Activated T-helper 17 cell treated with anti-CD3 and anti-CD28 coated beads, Interleukin-2, amount 50 U/mL, for 72 hours (primary cell): ENCODE data around the gene DCP1B. TPM values are rescaled to one million over a fixed set of nuclear protein-coding genes. Genes with fewer than 3 reads are reported as not detected.
"Not testable (repeated sequence)": the region's sequence is repeated elsewhere in the genome, so short reads cannot be mapped to it uniquely, and the experiment has no call there.

Experiments used
- ATAC-seq: fragments of 150-1000 bp; cut with Tn5 transposase; replicated peaks from 2 replicates; pipeline ENCODE4 v1.10.0; 2021; ENCODE audit warnings: mild to moderate bottlenecking, moderate library complexity
- H3K27ac Mint-ChIP-seq: one replicate; pipeline ENCODE4 v1.8.0; 2022; ENCODE audit warnings: mixed read lengths
- H3K27me3 Mint-ChIP-seq: one replicate; pipeline ENCODE4 v1.8.0; 2022; ENCODE audit warnings: mixed read lengths
- H3K36me3 Mint-ChIP-seq: one replicate; pipeline ENCODE4 v1.8.0; 2022; ENCODE audit warnings: low read depth, mild to moderate bottlenecking, mixed read lengths
- H3K4me1 Mint-ChIP-seq: one replicate; pipeline ENCODE4 v1.8.0; 2022; ENCODE audit warnings: mixed read lengths
- H3K4me3 Mint-ChIP-seq: one replicate; pipeline ENCODE4 v1.8.0; 2022; ENCODE audit warnings: mild to moderate bottlenecking, mixed read lengths
- H3K9me3 Mint-ChIP-seq: one replicate; pipeline ENCODE4 v1.8.0; 2022; ENCODE audit warnings: mixed read lengths
- total RNA-seq, 2 donors: library from RNA; stranded (reverse); gene quantifications; one replicate each; pipeline ENCODE4 v1.2.3, GENCODE V29; 2022

The DCP1B gene
- total RNA-seq, 2 donors from 2014 or later = 16.9 to 19.7 TPM

GRCh38 chr12:1972856-1973317 is 31.4 kb downstream of the DCP1B start:
- no peak overlapping the region for H3K4me3 Mint-ChIP-seq
- H3K27ac Mint-ChIP-seq = no peak overlapping the region
- no peaks in the 10 kb centered on the region for H3K4me1 Mint-ChIP-seq
- no peaks in the 10 kb centered on the region for H3K27me3 Mint-ChIP-seq
- no peaks in the 10 kb centered on the region for H3K9me3 Mint-ChIP-seq
- no peak for ATAC-seq
- H3K36me3 Mint-ChIP-seq = no peaks in the 10 kb centered on the region

GRCh38 chr12:1972260-1972659 is 32.0 kb downstream of the DCP1B start:
- ATAC-seq = no peak
- Mint-ChIP-seq H3K27ac (no peak overlapping the region), H3K9me3 (no peaks in the 10 kb centered on the region), H3K27me3 (no peaks in the 10 kb centered on the region), H3K4me3 (no peak overlapping the region), H3K4me1 (no peaks in the 10 kb centered on the region), H3K36me3 (peaks cover 5% of the 10 kb centered on the region)

GRCh38 chr12:1970331-1970900 is 33.8 kb downstream of the DCP1B start:
- no peaks in the 10 kb centered on the region for H3K27me3 Mint-ChIP-seq
- no peaks in the 10 kb centered on the region for H3K9me3 Mint-ChIP-seq
- no peak overlapping the region for H3K27ac Mint-ChIP-seq
- H3K36me3 Mint-ChIP-seq = peaks cover 24% of the 10 kb centered on the region
- no peaks in the 10 kb centered on the region for H3K4me1 Mint-ChIP-seq
- ATAC-seq = no peak
- H3K4me3 Mint-ChIP-seq = no peak overlapping the region

- H3K36me3 Mint-ChIP-seq = peaks cover 58% of the 10 kb centered on the region
- no peaks in the 10 kb centered on the region for H3K27me3 Mint-ChIP-seq
- no peaks in the 10 kb centered on the region for H3K4me1 Mint-ChIP-seq
- no peak overlapping the region for H3K27ac Mint-ChIP-seq
- H3K9me3 Mint-ChIP-seq = no peaks in the 10 kb centered on the region
- no peak overlapping the region for H3K4me3 Mint-ChIP-seq
- no peak for ATAC-seq
Measured at GRCh38 chr12:1966561-1967226, 37.6 kb downstream of the DCP1B start.

- Mint-ChIP-seq H3K27me3 (no peaks in the 10 kb centered on the region), H3K9me3 (no peaks in the 10 kb centered on the region), H3K36me3 (peaks cover 66% of the 10 kb centered on the region), H3K4me1 (no peaks in the 10 kb centered on the region), H3K4me3 (no peak overlapping the region), H3K27ac (no peak overlapping the region)
- no peak for ATAC-seq
Measured at GRCh38 chr12:1965916-1966315, 38.3 kb downstream of the DCP1B start.

GRCh38 chr12:1962051-1963020 is 41.9 kb downstream of the DCP1B start:
- H3K27ac Mint-ChIP-seq = peak overlapping the region; percentile 40
- H3K4me3 Mint-ChIP-seq = no peak overlapping the region
- H3K9me3 Mint-ChIP-seq = no peaks in the 10 kb centered on the region
- no peaks in the 10 kb centered on the region for H3K27me3 Mint-ChIP-seq
- H3K36me3 Mint-ChIP-seq = peaks cover 79% of the 10 kb centered on the region
- H3K4me1 Mint-ChIP-seq = peaks cover 4% of the 10 kb centered on the region
- ATAC-seq = no peak

GRCh38 chr12:1956716-1957115 is 47.5 kb downstream of the DCP1B start:
- Mint-ChIP-seq H3K4me1 (peaks cover 4% of the 10 kb centered on the region), H3K36me3 (peaks cover 49% of the 10 kb centered on the region), H3K9me3 (no peaks in the 10 kb centered on the region), H3K27ac (peak overlapping the region; percentile 43), H3K27me3 (no peaks in the 10 kb centered on the region), H3K4me3 (no peak overlapping the region)
- ATAC-seq = no peak

GRCh38 chr12:1949771-1950470 is 54.3 kb downstream of the DCP1B start:
- Mint-ChIP-seq H3K27me3 (no peaks in the 10 kb centered on the region), H3K9me3 (no peaks in the 10 kb centered on the region), H3K4me1 (no peaks in the 10 kb centered on the region)

GRCh38 chr12:1948883-1949282 is 55.4 kb downstream of the DCP1B start:
- ATAC-seq = no peak
- peak overlapping the region; percentile 32 for H3K27ac Mint-ChIP-seq
- H3K4me1 Mint-ChIP-seq = no peaks in the 10 kb centered on the region
- H3K9me3 Mint-ChIP-seq = no peaks in the 10 kb centered on the region
- H3K36me3 Mint-ChIP-seq = peaks cover 94% of the 10 kb centered on the region
- H3K27me3 Mint-ChIP-seq = no peaks in the 10 kb centered on the region
- no peak overlapping the region for H3K4me3 Mint-ChIP-seq

More at GRCh38 chr12:1949771-1950470, 54.3 kb downstream of the DCP1B start:
- no peak overlapping the region for H3K4me3 Mint-ChIP-seq
- no peak for ATAC-seq
- H3K36me3 Mint-ChIP-seq = peaks cover 86% of the 10 kb centered on the region
- H3K27ac Mint-ChIP-seq = no peak overlapping the region

GRCh38 chr12:1947081-1947480 is 57.2 kb downstream of the DCP1B start:
- ATAC-seq = no peak
- Mint-ChIP-seq H3K27ac (no peak overlapping the region), H3K36me3 (peaks cover 94% of the 10 kb centered on the region)

GRCh38 chr12:1946296-1946695 is 58.0 kb downstream of the DCP1B start:
- H3K4me3 Mint-ChIP-seq = no peak overlapping the region
- H3K4me1 Mint-ChIP-seq = no peaks in the 10 kb centered on the region
- ATAC-seq = no peak
- H3K36me3 Mint-ChIP-seq = peaks cover 92% of the 10 kb centered on the region
- H3K27me3 Mint-ChIP-seq = no peaks in the 10 kb centered on the region
- H3K27ac Mint-ChIP-seq = no peak overlapping the region
- no peaks in the 10 kb centered on the region for H3K9me3 Mint-ChIP-seq

More at GRCh38 chr12:1947081-1947480, 57.2 kb downstream of the DCP1B start:
- H3K4me3 Mint-ChIP-seq = no peak overlapping the region
- H3K27me3 Mint-ChIP-seq = no peaks in the 10 kb centered on the region
- no peaks in the 10 kb centered on the region for H3K4me1 Mint-ChIP-seq
- no peaks in the 10 kb centered on the region for H3K9me3 Mint-ChIP-seq

GRCh38 chr12:1945502-1945901 is 58.8 kb downstream of the DCP1B start:
- not testable (repeated sequence) for ATAC-seq, H3K9me3 Mint-ChIP-seq, H3K27me3 Mint-ChIP-seq, H3K27ac Mint-ChIP-seq, H3K4me3 Mint-ChIP-seq, H3K4me1 Mint-ChIP-seq
- peaks cover 92% of the 10 kb centered on the region for H3K36me3 Mint-ChIP-seq

GRCh38 chr12:1939801-1940607 is 64.3 kb downstream of the DCP1B start:
- Mint-ChIP-seq H3K36me3 (peaks cover 64% of the 10 kb centered on the region), H3K27ac (peak overlapping the region; percentile 71), H3K4me3 (no peak overlapping the region), H3K4me1 (no peaks in the 10 kb centered on the region), H3K27me3 (no peaks in the 10 kb centered on the region), H3K9me3 (no peaks in the 10 kb centered on the region)
- ATAC-seq = peak; percentile 97
